HG02884 (cell line): ENCODE data around the gene PIGN.
A peak's percentile ranks its signal among the peaks of the same experiment; 100 is the strongest.

Source experiments
- ATAC-seq: cut with Tn5 transposase; IDR thresholded peaks from one replicate; pipeline ENCODE4 v1.9.1; 2021; ENCODE audit warnings: mild to moderate bottlenecking, moderate library complexity; ENCODE audit not compliant: unreplicated experiment

Gene PIGN

DNA sequence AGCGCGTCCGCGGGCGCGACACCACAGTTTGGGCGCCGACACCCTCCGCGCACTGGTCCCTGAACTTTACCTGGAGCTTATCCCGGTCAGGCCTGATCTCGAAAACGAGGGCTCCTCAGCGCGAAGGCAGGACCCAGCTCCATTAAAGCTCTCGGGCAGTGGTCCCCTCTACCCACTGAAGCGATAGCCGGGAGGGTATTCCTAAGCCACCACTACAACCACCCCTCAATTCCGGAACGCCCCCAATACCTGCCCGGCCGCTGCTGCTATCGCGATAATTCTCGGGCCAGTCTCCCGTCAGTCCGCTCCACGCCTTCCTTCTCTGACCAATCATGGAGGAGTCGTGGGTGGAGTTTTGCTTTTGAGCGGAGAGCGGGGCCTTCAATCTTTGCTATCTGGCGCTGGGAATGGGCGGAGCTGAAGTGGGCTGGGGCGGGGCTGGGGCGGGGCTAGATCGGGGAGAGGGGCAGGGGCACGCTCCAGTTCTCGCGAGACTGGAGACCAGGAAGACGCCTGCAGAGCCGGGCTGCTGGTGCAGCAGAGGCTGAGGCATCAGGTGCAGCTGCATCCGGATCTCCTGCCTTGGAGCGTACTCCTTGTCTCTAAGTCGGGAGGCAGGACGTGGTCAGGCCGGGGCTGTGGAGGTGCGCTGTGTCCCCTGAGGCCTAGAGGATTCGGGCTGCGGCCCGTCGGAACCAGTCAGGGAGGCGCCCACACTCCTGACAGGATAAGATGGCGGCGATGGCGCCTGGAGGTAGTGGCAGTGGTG is at the start of gene PIGN, which contains the start of gene RELCH:
PIGN (minus strand) TSS at position 283 of the 769 bp plus-strand sequence. CDS start 25,703 bp downstream, outside the sequence.
RELCH (plus strand) TSS at position 482 of the 769 bp plus-strand sequence; CDS start at position 733, 251 bp downstream.
- peak; percentile 87 for ATAC-seq

GRCh38 chr18:62236252-62236651 is 49.4 kb upstream of the PIGN start:
- no peak for ATAC-seq

- ATAC-seq: no peak
Observed at GRCh38 chr18:62226047-62226446, 39.2 kb upstream of the PIGN start.

GRCh38 chr18:62224229-62224628 is 37.4 kb upstream of the PIGN start:
- ATAC-seq: no peak

- ATAC-seq: no peak
Observed at GRCh38 chr18:62214790-62215189, 27.9 kb upstream of the PIGN start.

- ATAC-seq: no peak
Observed at GRCh38 chr18:62211325-62211828, 24.5 kb upstream of the PIGN start.

DNA sequence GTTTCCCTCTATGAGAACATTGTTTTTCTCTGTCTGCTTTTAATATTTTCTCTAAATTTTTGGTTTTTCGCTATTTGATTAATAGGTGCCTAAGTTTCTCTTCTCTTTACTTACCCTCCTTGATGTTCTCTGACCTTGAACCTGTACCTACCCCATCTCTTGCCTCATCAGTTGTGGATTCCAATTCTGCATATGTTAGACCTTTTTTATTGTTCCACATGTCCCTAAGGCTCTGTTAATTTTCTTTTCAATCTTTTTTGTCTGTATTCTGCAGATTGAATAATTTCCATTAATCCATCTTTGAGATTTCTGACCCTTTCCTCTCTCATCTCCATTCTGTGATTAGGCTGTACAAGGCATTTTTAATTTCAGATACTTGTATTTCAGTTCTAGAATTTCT is 23.3 kb upstream of the PIGN start:
- no peak for ATAC-seq

- no peak for ATAC-seq
Observed at GRCh38 chr18:62209046-62209445, 22.2 kb upstream of the PIGN start.

- no peak for ATAC-seq
Observed at GRCh38 chr18:62206593-62206992, 19.7 kb upstream of the PIGN start.

DNA sequence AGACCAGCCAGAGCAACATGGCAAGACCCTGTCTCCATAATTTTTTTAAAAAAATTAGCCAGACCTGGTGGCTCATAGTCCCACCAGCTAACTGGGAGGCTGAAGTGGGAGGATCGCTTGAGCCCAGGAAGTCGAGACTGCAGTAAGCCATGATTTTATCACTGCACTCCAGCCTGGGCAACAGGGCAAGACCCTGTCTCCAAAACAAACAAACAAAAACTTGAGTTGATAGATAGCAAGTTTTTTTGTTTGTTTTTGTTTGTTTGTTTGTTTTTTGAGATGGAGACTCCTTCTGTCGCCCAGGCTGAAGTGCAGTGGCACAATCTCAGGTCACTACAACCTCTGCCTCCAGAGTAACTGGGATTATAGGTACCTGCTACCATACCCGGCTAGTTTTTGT is 19.0 kb upstream of the PIGN start:
- ATAC-seq: no peak

DNA sequence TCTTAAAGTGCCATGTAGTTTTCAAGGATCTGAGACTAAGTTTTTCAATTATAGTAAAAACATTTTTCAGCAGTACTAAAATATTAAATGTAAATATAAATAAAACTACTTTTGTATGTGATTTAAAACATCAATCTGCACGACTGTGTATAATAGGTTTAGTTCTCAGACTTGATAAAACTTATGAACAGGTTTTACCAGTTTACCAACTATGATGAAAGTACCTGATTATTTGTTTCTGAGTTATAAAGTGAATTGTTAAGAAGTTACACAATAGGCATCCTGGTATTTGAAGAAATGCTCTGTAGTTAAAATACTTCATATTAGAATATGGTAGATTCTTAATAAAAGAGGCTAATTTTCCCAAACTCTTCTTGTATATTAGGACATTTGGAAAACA is 15.0 kb upstream of the PIGN start:
- ATAC-seq: no peak

DNA sequence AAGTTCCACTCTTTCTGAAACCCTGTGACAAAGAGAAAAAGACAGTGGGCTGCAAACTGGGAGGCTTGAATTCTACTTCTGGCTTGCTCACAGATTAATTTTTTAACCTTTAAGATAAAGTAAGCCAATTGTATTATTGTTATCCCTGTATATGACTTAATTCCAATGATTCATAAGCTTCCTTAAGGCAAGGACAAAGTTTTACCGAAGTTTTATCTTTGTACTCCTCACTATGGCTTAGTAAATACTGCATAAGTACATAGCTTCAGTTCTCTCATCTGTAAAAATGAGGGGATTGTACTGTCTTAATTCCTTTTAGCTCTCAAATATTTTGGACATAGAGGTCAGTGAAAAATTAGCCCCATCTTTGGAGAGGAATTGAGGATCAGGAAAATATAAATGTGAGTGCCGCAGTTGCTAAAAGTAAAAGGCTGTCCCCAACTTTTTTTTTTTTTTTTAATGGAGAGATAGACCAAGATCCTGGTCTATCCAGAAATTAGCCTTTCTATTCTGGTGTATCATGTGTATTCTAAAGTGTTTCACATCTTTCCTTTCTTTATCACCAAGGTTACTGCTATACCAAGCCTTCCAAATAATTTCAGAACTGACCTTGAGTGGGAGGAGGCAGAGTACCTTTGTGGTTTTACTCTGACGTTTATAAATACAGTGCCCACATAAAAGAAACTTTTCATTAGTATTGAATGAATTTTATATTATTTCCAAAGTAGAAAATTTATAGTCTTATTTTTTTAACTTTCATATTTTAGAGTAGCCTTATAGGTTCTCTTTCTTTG is 13.5 kb upstream of the PIGN start:
- peak; percentile 77 for ATAC-seq

- ATAC-seq: no peak
Observed at GRCh38 chr18:62199629-62200028, 12.8 kb upstream of the PIGN start.

GRCh38 chr18:62198259-62198658 is 11.4 kb upstream of the PIGN start:
- no peak for ATAC-seq

DNA sequence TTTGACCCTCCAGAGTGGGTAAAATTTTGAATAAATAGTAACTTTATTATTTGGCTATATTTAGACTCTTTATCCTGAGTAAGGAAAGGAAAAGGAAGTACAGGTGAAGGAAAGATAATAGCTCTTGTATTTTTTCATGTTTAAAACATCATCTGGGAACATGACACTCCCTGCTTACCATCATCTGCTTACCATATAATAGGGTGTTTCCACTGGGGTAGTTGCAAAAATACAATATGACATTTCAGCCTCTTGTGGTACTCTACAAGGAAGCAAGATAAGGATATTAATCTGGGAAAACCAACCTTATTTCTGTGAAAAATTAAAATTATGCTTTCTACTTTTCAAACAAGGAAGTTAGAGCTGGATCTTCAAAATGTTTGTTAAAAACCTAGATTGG is 10.1 kb upstream of the PIGN start:
- ATAC-seq: no peak

DNA sequence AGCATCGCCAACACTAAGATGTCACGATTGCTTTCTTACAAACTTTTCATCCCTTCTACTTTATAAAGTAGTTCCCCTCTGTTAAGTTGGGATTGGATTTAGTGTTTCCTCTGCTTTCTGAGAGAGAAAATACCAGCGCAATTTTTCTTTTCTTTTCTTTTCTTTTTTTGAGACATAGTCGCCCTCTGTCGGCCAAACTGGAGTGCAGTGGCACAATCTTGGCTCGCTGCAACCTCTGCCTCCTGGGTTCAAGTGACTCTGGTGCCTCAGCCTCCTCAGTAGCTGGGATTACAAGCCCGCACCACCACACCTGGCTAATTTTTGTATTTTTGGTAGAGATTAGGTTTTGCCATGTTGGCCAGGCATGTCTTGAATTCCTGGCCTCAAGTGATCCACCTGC is 9.2 kb upstream of the PIGN start:
- ATAC-seq: no peak

DNA sequence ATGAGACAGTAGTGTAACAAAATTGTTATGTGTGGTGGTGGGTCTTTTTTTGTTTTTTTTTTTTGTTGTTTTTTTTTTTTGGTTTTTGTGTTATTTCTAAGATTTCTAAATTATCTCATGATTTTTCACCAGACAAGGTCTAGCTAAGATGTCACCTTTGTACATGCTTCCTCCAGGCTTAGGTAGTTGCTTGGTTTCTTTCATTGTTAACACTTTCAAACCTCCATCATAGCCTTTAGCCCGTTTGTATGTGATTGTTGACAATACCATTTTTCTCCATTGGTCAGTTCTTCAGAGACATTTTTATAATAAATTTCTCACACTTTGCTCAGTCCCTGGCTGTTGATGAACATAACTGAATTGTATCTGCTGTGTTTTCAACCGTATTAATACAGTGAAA is 2.4 kb upstream of the PIGN start:
- no peak for ATAC-seq

GRCh38 chr18:62187543-62188510 is 971 bp upstream of the PIGN start:
- no peak for ATAC-seq

DNA sequence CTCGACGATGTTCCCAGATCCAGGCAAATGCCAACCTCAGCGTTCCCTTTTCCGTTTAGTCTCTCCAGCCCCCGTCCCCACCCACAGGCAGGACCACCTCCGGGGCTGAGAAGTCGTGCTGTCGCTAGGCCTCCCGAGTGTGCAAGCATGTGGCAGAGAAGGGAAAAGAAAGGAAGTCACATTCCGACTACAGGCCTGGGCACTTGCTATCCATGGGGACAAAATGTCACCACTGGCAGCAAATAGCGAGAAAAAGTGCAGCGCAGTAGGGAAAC is 420 bp downstream of the PIGN start:
- ATAC-seq: no peak

DNA sequence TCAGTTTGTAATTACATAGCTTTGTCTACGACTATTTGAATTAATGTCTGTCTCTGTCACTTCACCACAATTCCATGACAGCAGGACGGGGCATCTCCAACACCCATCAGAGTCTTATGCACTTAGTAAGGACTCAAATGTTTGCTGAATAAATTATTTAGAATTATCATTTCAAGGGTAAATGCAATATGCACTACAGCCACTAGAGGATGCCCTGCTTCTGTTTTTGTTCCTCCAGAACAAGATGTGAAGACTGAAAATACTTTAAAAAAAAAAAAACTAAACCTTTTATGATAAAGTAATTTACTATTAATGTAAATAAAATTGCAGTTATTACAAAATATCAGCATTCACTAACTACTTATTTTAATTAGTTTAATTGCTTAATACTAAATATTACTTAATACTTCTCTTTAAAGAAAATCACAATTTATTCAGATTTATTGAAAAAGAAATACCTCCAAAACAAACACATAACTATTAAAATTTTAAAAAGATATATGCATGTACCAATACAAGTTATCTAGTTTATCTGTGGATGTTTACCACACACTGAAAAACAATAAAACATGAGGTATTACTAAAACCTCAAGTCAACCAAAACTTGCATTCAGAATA is 3.2 kb downstream of the PIGN start:
- no peak for ATAC-seq

- no peak for ATAC-seq
Observed at GRCh38 chr18:62182220-62182619, 4.6 kb downstream of the PIGN start.
